ENCODE results near the gene CELA2B. TPM values are rescaled to one million over a fixed set of nuclear protein-coding genes. Genes with fewer than 3 reads are reported as not detected.

The CELA2B gene
- not detected in 2 replicates for total RNA-seq

GRCh38 chr1:15475752-15476314, at the start of gene CELA2B:
CELA2B (plus strand) TSS chr1:15476104; CDS start chr1:15476126, 22 bp downstream.

DNA sequence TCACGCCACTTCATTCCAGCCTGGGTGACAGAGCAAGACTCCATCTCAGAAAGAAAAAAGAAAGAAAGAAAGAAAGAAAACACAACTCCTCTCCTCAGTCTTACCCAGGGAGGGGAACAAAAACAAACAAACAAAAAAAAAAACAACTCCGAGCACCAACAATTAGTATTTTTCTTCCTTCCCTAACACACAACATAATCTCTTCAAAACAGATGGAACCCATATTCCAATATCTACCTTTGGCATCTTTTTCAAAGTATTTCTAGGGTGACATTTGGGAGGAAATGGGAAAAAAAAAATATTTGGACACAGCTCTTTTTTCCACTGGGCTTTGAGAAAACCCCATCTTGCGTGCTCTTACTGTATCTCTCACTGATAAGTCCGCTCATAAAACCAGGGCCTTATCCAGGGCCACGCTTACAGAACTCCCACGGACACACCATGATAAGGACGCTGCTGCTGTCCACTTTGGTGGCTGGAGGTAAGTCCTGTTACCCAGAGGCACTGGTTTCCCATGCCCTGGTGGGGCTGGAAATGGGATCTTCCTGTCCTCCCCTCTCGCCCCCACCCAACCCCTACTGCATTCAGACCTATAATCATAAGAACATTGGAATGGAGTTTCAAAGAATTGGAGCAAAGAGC, 19.5 kb upstream of the CELA2B start, which contains the start of gene CELA2A:
TSS of gene CELA2A (plus strand) at position 420 of the 642 bp plus-strand sequence. CDS start at position 442, 22 bp downstream.

GRCh38 chr1:15524021-15524282, 48.0 kb downstream of the CELA2B start, which contains the start of gene CASP9:
CASP9 (minus strand) TSS chr1:15524215; CDS start chr1:15524200, 15 bp downstream.

GRCh38 chr1:15526490-15527339, 50.8 kb downstream of the CELA2B start, which contains the start of gene DNAJC16:
DNAJC16 (plus strand) TSS chr1:15526848; CDS start chr1:15529106, 2,258 bp downstream.

Other genes starting within 250 kb of the CELA2B start
- under 0.01 and 0.17 TPM in 2 replicates for gene FHAD1, start 228.9 kb upstream of the CELA2B start, total RNA-seq
- gene EFHD2, start 66.2 kb upstream of the CELA2B start, total RNA-seq: 77.5 and 77.6 TPM in 2 replicates
- not detected in 2 replicates for gene CTRC, start 37.7 kb upstream of the CELA2B start, total RNA-seq
- not detected in 2 replicates for gene CELA2A, start 19.4 kb upstream of the CELA2B start, total RNA-seq
- 7.4 and 8.6 TPM in 2 replicates for gene CASP9, start 48.1 kb downstream of the CELA2B start, total RNA-seq
- gene DNAJC16, start 50.7 kb downstream of the CELA2B start, total RNA-seq: 7.0 and 7.2 TPM in 2 replicates
- gene AGMAT, start 108.9 kb downstream of the CELA2B start, total RNA-seq: 2.1 and 3.9 TPM in 2 replicates
- gene DDI2, start 141.4 kb downstream of the CELA2B start, total RNA-seq: 3.9 and 4.3 TPM in 2 replicates
- 27.6 and 28.7 TPM in 2 replicates for gene PLEKHM2, start 208.2 kb downstream of the CELA2B start, total RNA-seq